Measurements from ENCODE around the gene CST2. TPM values are rescaled to one million over a fixed set of nuclear protein-coding genes. Genes with fewer than 3 reads are reported as not detected.
"Not testable (repeated sequence)": the region's sequence is repeated elsewhere in the genome, so short reads cannot be mapped to it uniquely, and the experiment has no call there.

The CST2 gene
- total RNA-seq, 4 donors from 2014 or later = not detected

GRCh38 chr20:23870461-23870860 is 43.9 kb upstream of the CST2 start:
- no peak overlapping the region for H3K4me3 ChIP-seq (ENCODE audit: low read depth, poor library complexity, severe bottlenecking)
- intact Hi-C loops (cut with DNase I; ENCODE audit: low total_unique reads) = no loop called here
- no peak for DNase-seq (ENCODE audit: low spot score in 2 of 2)
- no peak for TF ChIP-seq CTCF (IDR thresholded peaks at IDR 0.05)
- WGBS, 2 donors = 50 to 51% methylated on average over 4 of the region's 4 CpGs

GRCh38 chr20:23869520-23869919 is 43.0 kb upstream of the CST2 start:
- TF ChIP-seq POLR2A (IDR thresholded peaks at IDR 0.05) (no peak), CTCF (IDR thresholded peaks at IDR 0.05) (no peak)
- no peak overlapping the region for H3K4me3 ChIP-seq (ENCODE audit: low read depth, poor library complexity, severe bottlenecking)
- no peak for DNase-seq (ENCODE audit: low spot score in 2 of 2)
- 77 to 79% methylated on average over 2 of the region's 2 CpGs for WGBS, 2 donors
- intact Hi-C loops (cut with DNase I; ENCODE audit: low total_unique reads) = no loop called here

GRCh38 chr20:23868321-23868720 is 41.8 kb upstream of the CST2 start:
- no peak overlapping the region for H3K4me3 ChIP-seq (ENCODE audit: low read depth, poor library complexity, severe bottlenecking)
- DNase-seq (ENCODE audit: low spot score in 2 of 2) = no peak
- TF ChIP-seq POLR2A (IDR thresholded peaks at IDR 0.05) = no peak
- intact Hi-C loops (cut with DNase I; ENCODE audit: low total_unique reads) = no loop called here
- 39 to 43% methylated on average over 5 of the region's 5 CpGs for WGBS, 2 donors

GRCh38 chr20:23867152-23867776 is 40.7 kb upstream of the CST2 start:
- TF ChIP-seq CTCF (IDR thresholded peaks at IDR 0.05) = no peak
- no peak for TF ChIP-seq POLR2A (IDR thresholded peaks at IDR 0.05)
- intact Hi-C loops (cut with DNase I; ENCODE audit: low total_unique reads) = no loop called here
- H3K4me3 ChIP-seq (ENCODE audit: low read depth, poor library complexity, severe bottlenecking) = no peak overlapping the region
- no peak for DNase-seq (ENCODE audit: low spot score in 2 of 2)
- 48 to 64% methylated on average over 9 of the region's 9 CpGs for WGBS, 2 donors

GRCh38 chr20:23860771-23861170 is 34.2 kb upstream of the CST2 start:
- intact Hi-C loops (cut with DNase I; ENCODE audit: low total_unique reads) = not testable (repeated sequence)
- 44 to 50% methylated on average over 10 of the region's 10 CpGs for WGBS, 2 donors

GRCh38 chr20:23857962-23858595 is 31.6 kb upstream of the CST2 start:
- 60 to 63% methylated on average over 9 of the region's 9 CpGs for WGBS, 2 donors
- no peak overlapping the region for H3K4me3 ChIP-seq (ENCODE audit: low read depth, poor library complexity, severe bottlenecking)
- TF ChIP-seq POLR2A (IDR thresholded peaks at IDR 0.05) = no peak
- TF ChIP-seq CTCF (IDR thresholded peaks at IDR 0.05) = no peak
- no peak for DNase-seq (ENCODE audit: low spot score in 2 of 2)
- intact Hi-C loops (cut with DNase I; ENCODE audit: low total_unique reads) = no loop called here

More at GRCh38 chr20:23860771-23861170, 34.2 kb upstream of the CST2 start:
- not testable (repeated sequence) for H3K4me3 ChIP-seq (ENCODE audit: low read depth, poor library complexity, severe bottlenecking); DNase-seq (ENCODE audit: low spot score in 2 of 2)

- TF ChIP-seq POLR2A (IDR thresholded peaks at IDR 0.05) (no peak), CTCF (IDR thresholded peaks at IDR 0.05) (no peak)
- 52 to 63% methylated on average over 4 to 5 of the region's 5 CpGs for WGBS, 2 donors
- intact Hi-C loops (cut with DNase I; ENCODE audit: low total_unique reads) = no loop called here
- H3K4me3 ChIP-seq (ENCODE audit: low read depth, poor library complexity, severe bottlenecking) = no peak overlapping the region
- no peak for DNase-seq (ENCODE audit: low spot score in 2 of 2)
Observed at GRCh38 chr20:23856736-23857135, 30.2 kb upstream of the CST2 start.
